ENCODE measurements around the gene CLRN1.

GRCh38 chr3:150917951-150918350, 54.6 kb downstream of the CLRN1 start:
- TF ChIP-seq, protein P1, sequence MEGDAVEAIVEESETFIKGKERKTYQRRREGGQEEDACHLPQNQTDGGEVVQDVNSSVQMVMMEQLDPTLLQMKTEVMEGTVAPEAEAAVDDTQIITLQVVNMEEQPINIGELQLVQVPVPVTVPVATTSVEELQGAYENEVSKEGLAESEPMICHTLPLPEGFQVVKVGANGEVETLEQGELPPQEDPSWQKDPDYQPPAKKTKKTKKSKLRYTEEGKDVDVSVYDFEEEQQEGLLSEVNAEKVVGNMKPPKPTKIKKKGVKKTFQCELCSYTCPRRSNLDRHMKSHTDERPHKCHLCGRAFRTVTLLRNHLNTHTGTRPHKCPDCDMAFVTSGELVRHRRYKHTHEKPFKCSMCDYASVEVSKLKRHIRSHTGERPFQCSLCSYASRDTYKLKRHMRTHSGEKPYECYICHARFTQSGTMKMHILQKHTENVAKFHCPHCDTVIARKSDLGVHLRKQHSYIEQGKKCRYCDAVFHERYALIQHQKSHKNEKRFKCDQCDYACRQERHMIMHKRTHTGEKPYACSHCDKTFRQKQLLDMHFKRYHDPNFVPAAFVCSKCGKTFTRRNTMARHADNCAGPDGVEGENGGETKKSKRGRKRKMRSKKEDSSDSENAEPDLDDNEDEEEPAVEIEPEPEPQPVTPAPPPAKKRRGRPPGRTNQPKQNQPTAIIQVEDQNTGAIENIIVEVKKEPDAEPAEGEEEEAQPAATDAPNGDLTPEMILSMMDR (IDR thresholded peaks at IDR 0.05; ENCODE audit: poor library complexity, severe bottlenecking): no peak
- TF ChIP-seq EZH2 (IDR thresholded peaks at IDR 0.05; ENCODE audit: borderline replicate concordance, insufficient read depth, low read length, poor library complexity, severe bottlenecking): no peak
- TF ChIP-seq POLR2AphosphoS5 (IDR thresholded peaks at IDR 0.05): no peak
- no peak for TF ChIP-seq RAD21 (conservative IDR thresholded peaks at IDR 0.05)
- no peak for TF ChIP-seq TAF1 (IDR thresholded peaks at IDR 0.05; ENCODE audit: low read depth)
- no peak for TF ChIP-seq REST (IDR thresholded peaks at IDR 0.05; ENCODE audit: borderline replicate concordance)

Data from neural cell (in vitro differentiated cells).